K562 (cell line): Measurements from ENCODE around the gene VWA2. TPM values are rescaled to one million over a fixed set of nuclear protein-coding genes. Genes with fewer than 3 reads are reported as not detected.

Source experiments
- ATAC-seq: fragments of 200-7000 bp; cut with Tn5 transposase; 3 replicates; pipeline ENCODE4 v1.9.1; 2020; ENCODE audit warnings: moderate library complexity
- BruUV-seq: library from RNA; stranded (reverse); fragments of 400-500 nt; replicated peaks from 2 replicates; lab custom pipeline; 2021; lab: Mats Ljungman, UMichigan
- CTCF ChIA-PET: fragments of 300-600 bp; formaldehyde crosslinking; extraction: SDS; loops from one replicate; lab custom pipeline; 2021; ENCODE audit warnings: low intra/inter-chr PET ratio; lab: Yijun Ruan, JAX
- POLR2A ChIA-PET: fragments of 300-600, 350-650 bp; sonication (Branson Sonifier 250); formaldehyde crosslinking; extraction: SDS; loops from one replicate; lab custom pipeline; 2021; ENCODE audit warnings: antibody characterized with exemption, inconsistent platforms; lab: Yijun Ruan, JAX
- DNase-seq, 4 experiments: peaks; one replicate each; pipeline versions ENCODE4 v3.0.0 to v3.0.0-alpha.2; 2011 to 2018; ENCODE audit warnings: low spot score in 3 of 4, mixed read lengths in 3 of 4; ENCODE audit errors: extremely low read depth in 1 of 4
- FAIRE-seq: peaks from 2 replicates; lab custom pipeline; 2011; peaks lifted over from hg19 to GRCh38; lab: Jason Lieb, UNC
- H2AFZ ChIP-seq: 2 replicates; pipeline ENCODE4 v1.6.0; 2011; ENCODE audit warnings: low read depth, low read length, control low read depth, inconsistent platforms
- H3K27ac ChIP-seq: fragments of 200-600 bp; 3 replicates; pipeline ENCODE4 v1.8.0; 2011; ENCODE audit warnings: low read depth, mild to moderate bottlenecking, control low read depth, inconsistent platforms, low read length, moderate library complexity, mixed read lengths; ENCODE audit errors: extremely low read depth
- H3K27me3 ChIP-seq, 2 experiments: fragments of 300-600 bp in 1 of 2; 2 replicates in 1 of 2; 3 replicates in 1 of 2; pipeline versions ENCODE4 v1.6.0 to v1.8.0; 2011; ENCODE audit warnings: inconsistent platforms in 2 of 2, low read length in 2 of 2, mild to moderate bottlenecking in 1 of 2, mixed read lengths in 1 of 2, moderate library complexity in 1 of 2; ENCODE audit not compliant: control insufficient read depth in 2 of 2, insufficient read depth in 2 of 2
- H3K36me3 ChIP-seq: fragments of 300-600 bp; 3 replicates; pipeline ENCODE4 v1.8.0; 2011; ENCODE audit warnings: mild to moderate bottlenecking, low read length, inconsistent platforms; ENCODE audit not compliant: control insufficient read depth, insufficient read depth
- H3K4me1 ChIP-seq, 2 experiments: fragments of 200-600 bp in 1 of 2; replicated peaks in 1 of 2; 2 replicates in 1 of 2; 3 replicates in 1 of 2; pipeline versions ENCODE4 v1.5.1 to v1.8.0; 2011; ENCODE audit warnings: inconsistent platforms in 2 of 2, low read length in 2 of 2, mild to moderate bottlenecking in 1 of 2, mixed read lengths in 1 of 2, moderate library complexity in 1 of 2; ENCODE audit not compliant: control insufficient read depth in 2 of 2, insufficient read depth in 2 of 2
- H3K4me2 ChIP-seq: 2 replicates; pipeline ENCODE4 v1.6.1; 2011; ENCODE audit warnings: low read length, control low read depth, inconsistent platforms, mixed read lengths; ENCODE audit not compliant: insufficient read depth
- H3K4me3 ChIP-seq: fragments of 200-600 bp; sonication (generic), shearing (Covaris generic); 2 replicates; pipeline ENCODE4 v1.5.1; 2016; ENCODE audit warnings: control low read depth, inconsistent platforms
- H3K79me2 ChIP-seq: fragments of 200-600 bp; 3 replicates; pipeline ENCODE4 v1.8.0; 2011; ENCODE audit warnings: low read length, inconsistent platforms; ENCODE audit not compliant: control insufficient read depth, insufficient read depth
- H3K9ac ChIP-seq, 2 experiments: 2 replicates each; pipeline versions ENCODE4 v1.6.0 to v1.6.1; 2011; ENCODE audit warnings: low read depth in 2 of 2, low read length in 2 of 2, control low read depth in 1 of 2, inconsistent platforms in 1 of 2, mild to moderate bottlenecking in 1 of 2, mixed read lengths in 1 of 2; ENCODE audit not compliant: insufficient read depth in 1 of 2
- H3K9me1 ChIP-seq: one replicate; pipeline ENCODE4 v1.6.0; 2011; ENCODE audit warnings: inconsistent platforms, mild to moderate bottlenecking, low read length, moderate library complexity; ENCODE audit not compliant: control insufficient read depth, insufficient read depth
- H3K9me3 ChIP-seq: replicated peaks from 2 replicates; pipeline ENCODE4 v1.5.1; 2011; ENCODE audit warnings: low read depth, low read length, inconsistent platforms; ENCODE audit not compliant: control insufficient read depth, insufficient read depth
- H4K20me1 ChIP-seq: replicated peaks from 2 replicates; pipeline ENCODE4 v1.6.1; 2011; ENCODE audit warnings: low read length, inconsistent platforms, mixed read lengths; ENCODE audit not compliant: control insufficient read depth, insufficient read depth
- CBX2 ChIP-seq: fragments of 200-600 bp; sonication (generic); IDR thresholded peaks from one replicate; pipeline ENCODE4 v1.6.1; 2012; ENCODE audit warnings: mild to moderate bottlenecking, low read length, inconsistent platforms; ENCODE audit not compliant: insufficient read depth, poor library complexity, severe bottlenecking
- CEBPB ChIP-seq: fragments of 450-650 bp; IDR thresholded peaks from 2 replicates; pipeline ENCODE4 v1.6.1; 2016; ENCODE audit warnings: missing genetic modification characterization, missing compliant biosample characterization
- NFIX ChIP-seq: fragments of 250-450 bp; sonication (Bioruptor Pico); IDR thresholded peaks from 2 replicates; pipeline ENCODE4 v1.4.0; 2020; ENCODE audit warnings: low read depth, mild to moderate bottlenecking, moderate library complexity
- TCF7L2 ChIP-seq: fragments of 150-350 bp; IDR thresholded peaks from 2 replicates; pipeline ENCODE4 v1.6.1; 2016; ENCODE audit warnings: low read depth, mild to moderate bottlenecking, low read length, moderate library complexity
- TFAM ChIP-seq: fragments of 250-450 bp; sonication (Bioruptor Pico); conservative IDR thresholded peaks from 2 replicates; pipeline ENCODE4 v1.5.0; 2021; ENCODE audit warnings: mild to moderate bottlenecking, moderate library complexity
- U2AF1 ChIP-seq: fragments of 200-400 bp; formaldehyde crosslinking; optimal IDR thresholded peaks from 2 replicates; pipeline ENCODE3; 2017; ENCODE audit warnings: mild to moderate bottlenecking, low read depth, low read length, moderate library complexity
- ZNF121 ChIP-seq: sonication (generic); formaldehyde crosslinking; conservative IDR thresholded peaks from 2 replicates; pipeline ENCODE4 v1.8.0; 2022; ENCODE audit warnings: missing genetic modification reagents
- ZNF444 ChIP-seq: fragments of 250-450 bp; sonication (Bioruptor Pico); IDR thresholded peaks from 2 replicates; pipeline ENCODE4 v1.4.0; 2020; ENCODE audit warnings: mild to moderate bottlenecking, moderate library complexity
- WGBS: fragments of 100-300 bp; shearing (Covaris generic); methylation state at CpG from one replicate; pipeline ENCODE4 v1.1.6; 2016; ENCODE audit warnings: low coverage, mixed read lengths; ENCODE audit not compliant: insufficient coverage; ENCODE audit errors: missing lambda C conversion rate; 5-methylcytosine and 5-hydroxymethylcytosine counted together
- in situ Hi-C: fragments of 300-500 bp; cut with MboI; formaldehyde crosslinking; loops from 4 replicates; pipeline ENCODE4 v1.15.0; 2018; ENCODE audit warnings: inconsistent platforms, mixed read lengths
- intact Hi-C: fragments of 100-400 bp; cut with micrococcal nuclease; formaldehyde crosslinking; loops from 2 replicates; pipeline ENCODE4 v1.14.2; 2022
- polyA plus RNA-seq, 8 experiments: library from polyadenylated mRNA; depleted of rRNA in 4 of 8; stranded (reverse) in 5 of 8; unstranded in 3 of 8; fragments of >200 nt; fragmentation: Nextera tagmentation in 2 of 8; fragmentation: Illumina TruSeq in 1 of 8; extraction: Ambion mirVana in 2 of 8; extraction: Trizol in 1 of 8; gene quantifications; 2 replicates each; pipeline versions ENCODE4 v1.2.1 to v1.2.3, GENCODE V29; 2011 to 2014; ENCODE audit warnings: inconsistent platforms in 1 of 8, missing spikeins in 1 of 8
- total RNA-seq, 7 experiments: library from RNA; depleted of rRNA in 6 of 7; stranded (reverse); fragments of >200 nt in 6 of 7; fragmentation: Illumina TruSeq in 2 of 7; extraction: Trizol in 2 of 7; gene quantifications; 2 replicates each; pipeline versions ENCODE4 v1.2.1 to v1.2.3, GENCODE V29; 2011 to 2021; ENCODE audit warnings: low replicate concordance in 1 of 7
- TF ChIP-seq, protein P1 (sequence below): fragments of 250-450 bp; sonication (Bioruptor Pico); IDR thresholded peaks from 2 replicates; pipeline ENCODE4 v1.5.0; 2022; ENCODE audit warnings: mild to moderate bottlenecking
- TF ChIP-seq, protein P2 (sequence below): fragments of 200-400 bp; formaldehyde crosslinking; IDR thresholded peaks from 2 replicates; pipeline ENCODE4 v1.6.1; 2017; ENCODE audit warnings: mild to moderate bottlenecking, low read depth, low read length, moderate library complexity

Gene VWA2
- total and polyA plus RNA-seq, 9 of the 15 experiments (the other 6 are each of a cell fraction or from before 2014, with no cell fraction given), result not detected

DNA sequence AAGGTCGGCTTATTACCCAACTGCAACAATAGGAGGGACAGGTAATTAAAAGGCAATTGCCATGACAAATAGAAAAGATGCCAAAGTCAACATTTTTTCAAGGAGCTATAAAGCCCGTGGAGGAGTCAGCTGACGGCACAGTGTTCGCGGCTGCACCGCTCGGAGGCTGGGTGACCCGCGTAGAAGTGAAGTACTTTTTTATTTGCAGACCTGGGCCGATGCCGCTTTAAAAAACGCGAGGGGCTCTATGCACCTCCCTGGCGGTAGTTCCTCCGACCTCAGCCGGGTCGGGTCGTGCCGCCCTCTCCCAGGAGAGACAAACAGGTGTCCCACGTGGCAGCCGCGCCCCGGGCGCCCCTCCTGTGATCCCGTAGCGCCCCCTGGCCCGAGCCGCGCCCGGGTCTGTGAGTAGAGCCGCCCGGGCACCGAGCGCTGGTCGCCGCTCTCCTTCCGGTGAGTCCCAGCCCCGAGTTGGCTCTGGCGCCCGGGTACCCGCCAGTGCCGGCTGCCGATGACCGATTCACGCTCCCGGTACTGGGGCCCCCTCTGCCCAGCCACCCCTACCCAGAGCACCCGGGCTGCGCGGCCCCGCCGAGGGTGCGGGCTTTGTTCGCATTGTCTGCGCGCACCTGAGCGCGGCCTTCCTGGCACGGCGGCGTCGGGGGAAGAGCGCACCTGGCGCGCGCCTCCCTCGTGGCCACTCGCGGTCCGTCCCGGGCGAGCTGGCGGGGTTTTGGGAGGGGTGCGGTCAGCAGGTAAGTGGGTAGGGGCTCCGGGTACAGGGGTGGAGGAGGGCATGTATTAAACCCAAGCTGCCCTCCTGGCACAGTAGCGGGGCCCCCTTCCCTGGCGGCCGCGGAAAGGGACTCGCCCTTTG is at the start of gene VWA2 (continued):
- TF ChIP-seq, protein P1, sequence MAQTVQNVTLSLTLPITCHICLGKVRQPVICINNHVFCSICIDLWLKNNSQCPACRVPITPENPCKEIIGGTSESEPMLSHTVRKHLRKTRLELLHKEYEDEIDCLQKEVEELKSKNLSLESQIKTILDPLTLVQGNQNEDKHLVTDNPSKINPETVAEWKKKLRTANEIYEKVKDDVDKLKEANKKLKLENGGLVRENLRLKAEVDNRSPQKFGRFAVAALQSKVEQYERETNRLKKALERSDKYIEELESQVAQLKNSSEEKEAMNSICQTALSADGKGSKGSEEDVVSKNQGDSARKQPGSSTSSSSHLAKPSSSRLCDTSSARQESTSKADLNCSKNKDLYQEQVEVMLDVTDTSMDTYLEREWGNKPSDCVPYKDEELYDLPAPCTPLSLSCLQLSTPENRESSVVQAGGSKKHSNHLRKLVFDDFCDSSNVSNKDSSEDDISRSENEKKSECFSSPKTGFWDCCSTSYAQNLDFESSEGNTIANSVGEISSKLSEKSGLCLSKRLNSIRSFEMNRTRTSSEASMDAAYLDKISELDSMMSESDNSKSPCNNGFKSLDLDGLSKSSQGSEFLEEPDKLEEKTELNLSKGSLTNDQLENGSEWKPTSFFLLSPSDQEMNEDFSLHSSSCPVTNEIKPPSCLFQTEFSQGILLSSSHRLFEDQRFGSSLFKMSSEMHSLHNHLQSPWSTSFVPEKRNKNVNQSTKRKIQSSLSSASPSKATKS (CRISPR knock-in tag), result no peak
- TF ChIP-seq, protein P2, sequence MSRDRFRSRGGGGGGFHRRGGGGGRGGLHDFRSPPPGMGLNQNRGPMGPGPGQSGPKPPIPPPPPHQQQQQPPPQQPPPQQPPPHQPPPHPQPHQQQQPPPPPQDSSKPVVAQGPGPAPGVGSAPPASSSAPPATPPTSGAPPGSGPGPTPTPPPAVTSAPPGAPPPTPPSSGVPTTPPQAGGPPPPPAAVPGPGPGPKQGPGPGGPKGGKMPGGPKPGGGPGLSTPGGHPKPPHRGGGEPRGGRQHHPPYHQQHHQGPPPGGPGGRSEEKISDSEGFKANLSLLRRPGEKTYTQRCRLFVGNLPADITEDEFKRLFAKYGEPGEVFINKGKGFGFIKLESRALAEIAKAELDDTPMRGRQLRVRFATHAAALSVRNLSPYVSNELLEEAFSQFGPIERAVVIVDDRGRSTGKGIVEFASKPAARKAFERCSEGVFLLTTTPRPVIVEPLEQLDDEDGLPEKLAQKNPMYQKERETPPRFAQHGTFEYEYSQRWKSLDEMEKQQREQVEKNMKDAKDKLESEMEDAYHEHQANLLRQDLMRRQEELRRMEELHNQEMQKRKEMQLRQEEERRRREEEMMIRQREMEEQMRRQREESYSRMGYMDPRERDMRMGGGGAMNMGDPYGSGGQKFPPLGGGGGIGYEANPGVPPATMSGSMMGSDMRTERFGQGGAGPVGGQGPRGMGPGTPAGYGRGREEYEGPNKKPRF, result no peak
- no peak for TF ChIP-seq TFAM (CRISPR knock-in tag)

DNA sequence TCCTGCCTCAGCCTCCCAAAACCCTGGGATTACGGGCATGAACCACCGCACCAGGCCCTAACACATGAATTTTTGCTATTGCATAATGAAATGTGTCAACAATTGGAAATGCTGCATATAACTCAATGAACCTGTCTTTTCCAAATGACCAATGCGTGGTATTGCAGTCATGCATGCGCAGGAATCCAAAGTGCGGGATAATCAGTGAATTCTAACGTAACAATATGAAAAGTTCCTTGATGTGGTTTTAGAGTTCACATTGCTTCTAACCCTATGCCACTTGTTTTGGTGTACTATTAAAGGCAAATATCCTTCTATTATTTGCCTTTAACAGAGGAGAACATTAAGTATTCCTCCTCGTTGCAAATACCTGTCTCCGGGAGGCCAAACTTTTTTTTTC is 49.4 kb upstream of the VWA2 start:
- TF ChIP-seq CBX2, result no peak
- TF ChIP-seq CEBPB (tag), result no peak
- TF ChIP-seq ZNF444 (CRISPR knock-in tag), result no peak
- no peak for TF ChIP-seq NFIX
- TF ChIP-seq U2AF1, result no peak
- no peak for TF ChIP-seq ZNF121 (CRISPR knock-in tag)
- no peak for TF ChIP-seq TCF7L2
- TF ChIP-seq, all 486 proteins: peak for 0
- Histone ChIP-seq H3K79me2 (no peaks in the 10 kb centered on the region), H3K4me3 (no peak overlapping the region), H3K4me2 (no peak overlapping the region), H2AFZ (no peak overlapping the region), H3K27me3 (peaks cover 6 to 16% of the 10 kb centered on the region in 2 experiments; a peak in 4 of 5 replicates), H3K9me3 (no peaks in the 10 kb centered on the region), H3K9me1 (no peaks in the 10 kb centered on the region), H3K27ac (no peak overlapping the region), H4K20me1 (no peaks in the 10 kb centered on the region), H3K9ac (no peak overlapping the region), H3K36me3 (no peaks in the 10 kb centered on the region), H3K4me1 (no peaks in the 10 kb centered on the region)
- ATAC-seq (no peak), DNase-seq (no peak), FAIRE-seq (no peak)
- no TSS peak for BruUV-seq
- intact Hi-C loops (no loop called here), in situ Hi-C loops (no loop called here)
- 7% methylated on average over 7 of the region's 8 CpGs for WGBS
- CTCF ChIA-PET, result no interaction called here
- POLR2A ChIA-PET, result interaction anchor here (1.0 kb wide), 1 partner anchor 8 kb away, joined by 3 read pairs; no protein-coding TSS in a partner anchor
